GM23338 (cell line): Measurements from ENCODE around the gene KCNJ11. TPM values are rescaled to one million over a fixed set of nuclear protein-coding genes. Genes with fewer than 3 reads are reported as not detected.

ENCODE experiments used
- ATAC-seq: fragments of 200-7000 bp; cut with Tn5 transposase; 3 replicates; pipeline ENCODE4 v1.9.1; 2020
- DNase-seq: peaks from one replicate; pipeline ENCODE4 v3.0.0-alpha.2; 2015; ENCODE audit warnings: low spot score
- H2AFZ ChIP-seq: fragments of 200-600 bp; sonication (generic); 2 replicates; pipeline ENCODE4 v1.8.0; 2016; ENCODE audit warnings: antibody characterized with exemption, mild to moderate bottlenecking, moderate library complexity
- H3F3A ChIP-seq: fragments of 200-600 bp; sonication (generic); replicated peaks from 2 replicates; pipeline ENCODE4 v1.8.0; 2017; ENCODE audit warnings: antibody characterized with exemption, mixed run types, low read depth
- H3K27ac ChIP-seq: fragments of 200-600 bp; sonication (generic); 2 replicates; pipeline ENCODE4 v1.6.1; 2016; ENCODE audit warnings: low read depth
- H3K27me3 ChIP-seq: fragments of 200-600 bp; sonication (generic); 2 replicates; pipeline ENCODE4 v1.8.0; 2016; ENCODE audit warnings: mild to moderate bottlenecking, mixed run types, moderate library complexity; ENCODE audit not compliant: insufficient read depth
- H3K36me3 ChIP-seq: fragments of 200-600 bp; sonication (generic); 2 replicates; pipeline ENCODE4 v1.8.0; 2016; ENCODE audit warnings: mild to moderate bottlenecking; ENCODE audit not compliant: insufficient read depth
- H3K4me1 ChIP-seq: fragments of 200-600 bp; sonication (generic); 2 replicates; pipeline ENCODE4 v1.8.0; 2016; ENCODE audit warnings: mild to moderate bottlenecking, moderate library complexity; ENCODE audit not compliant: insufficient read depth
- H3K4me2 ChIP-seq: fragments of 200-600 bp; sonication (generic); 2 replicates; pipeline ENCODE4 v1.7.1; 2017; ENCODE audit warnings: mixed run types
- H3K4me3 ChIP-seq: fragments of 200-600 bp; sonication (generic); 2 replicates; pipeline ENCODE4 v1.6.1; 2016; ENCODE audit warnings: mixed run types
- H3K79me2 ChIP-seq: fragments of 200-600 bp; sonication (generic); replicated peaks from 2 replicates; pipeline ENCODE4 v1.8.0; 2017; ENCODE audit warnings: mild to moderate bottlenecking; ENCODE audit not compliant: insufficient read depth
- H3K9me2 ChIP-seq: fragments of 200-600 bp; sonication (generic); 2 replicates; pipeline ENCODE4 v1.8.0; 2017; ENCODE audit not compliant: insufficient read depth
- H4K20me1 ChIP-seq: fragments of 200-600 bp; sonication (generic); replicated peaks from 2 replicates; pipeline ENCODE4 v1.8.0; 2017; ENCODE audit warnings: mild to moderate bottlenecking; ENCODE audit not compliant: insufficient read depth
- H3K27ac Mint-ChIP-seq: 2 replicates; pipeline ENCODE4 v1.8.0; 2020; ENCODE audit warnings: inconsistent platforms, mild to moderate bottlenecking, moderate library complexity, mixed read lengths
- H3K27me3 Mint-ChIP-seq: 3 replicates; pipeline ENCODE4 v1.8.0; 2022; ENCODE audit warnings: low read depth, mild to moderate bottlenecking, moderate library complexity, mixed read lengths, inconsistent platforms; ENCODE audit not compliant: insufficient read depth, poor library complexity
- H3K36me3 Mint-ChIP-seq: 3 replicates; pipeline ENCODE4 v1.8.0; 2021; ENCODE audit warnings: low read depth, mild to moderate bottlenecking, inconsistent platforms, moderate library complexity, mixed read lengths
- H3K4me1 Mint-ChIP-seq: 3 replicates; pipeline ENCODE4 v1.8.0; 2020; ENCODE audit warnings: mild to moderate bottlenecking, inconsistent platforms, mixed read lengths
- H3K4me3 Mint-ChIP-seq: 3 replicates; pipeline ENCODE4 v1.8.0; 2021; ENCODE audit warnings: moderate library complexity, mild to moderate bottlenecking, inconsistent platforms, mixed read lengths
- H3K9me3 Mint-ChIP-seq: 3 replicates; pipeline ENCODE4 v1.8.0; 2020; ENCODE audit warnings: moderate library complexity, mild to moderate bottlenecking, inconsistent platforms, mixed read lengths
- CREB1 ChIP-seq: fragments of 250-450 bp; sonication (Bioruptor Pico); IDR thresholded peaks from 2 replicates; pipeline ENCODE4 v1.5.0; 2020; ENCODE audit warnings: low read depth, mild to moderate bottlenecking, moderate library complexity
- ETS1 ChIP-seq: IDR thresholded peaks from 2 replicates; pipeline ENCODE4 v1.6.1; 2016; ENCODE audit warnings: antibody characterized with exemption
- EZH2 ChIP-seq: fragments of 200-600 bp; sonication (generic); IDR thresholded peaks from one replicate; pipeline ENCODE4 v1.8.0; 2017; ENCODE audit warnings: antibody characterized with exemption, mild to moderate bottlenecking, low read depth; ENCODE audit not compliant: unreplicated experiment
- EZH2phosphoT487 ChIP-seq: fragments of 200-600 bp; sonication (generic); IDR thresholded peaks from one replicate; pipeline ENCODE4 v1.8.1; 2018; ENCODE audit warnings: antibody characterized with exemption; ENCODE audit not compliant: unreplicated experiment
- JUNB ChIP-seq: IDR thresholded peaks from one replicate; pipeline ENCODE4 v1.6.1; 2016; ENCODE audit warnings: antibody characterized with exemption; ENCODE audit not compliant: unreplicated experiment
- NANOG ChIP-seq: IDR thresholded peaks from 2 replicates; pipeline ENCODE4 v1.6.1; 2016; ENCODE audit warnings: antibody characterized with exemption, borderline replicate concordance
- POLR2AphosphoS5 ChIP-seq: IDR thresholded peaks from 2 replicates; pipeline ENCODE4 v1.6.1; 2016; ENCODE audit warnings: antibody characterized with exemption, low read depth
- STAT1 ChIP-seq: IDR thresholded peaks from one replicate; pipeline ENCODE4 v1.6.1; 2016; ENCODE audit warnings: antibody characterized with exemption; ENCODE audit not compliant: unreplicated experiment
- ZNF114 ChIP-seq: fragments of 250-450 bp; sonication (Bioruptor Pico); IDR thresholded peaks from 2 replicates; pipeline ENCODE4 v1.5.0; 2020; ENCODE audit warnings: mild to moderate bottlenecking, moderate library complexity
- ZNF331 ChIP-seq: fragments of 250-450 bp; sonication (Bioruptor Pico); IDR thresholded peaks from 2 replicates; pipeline ENCODE4 v1.5.0; 2020; ENCODE audit warnings: low read depth, mild to moderate bottlenecking, moderate library complexity
- ZNF462 ChIP-seq: fragments of 250-450 bp; sonication (Bioruptor Pico); IDR thresholded peaks from 2 replicates; pipeline ENCODE4 v1.5.0; 2020; ENCODE audit warnings: mild to moderate bottlenecking, moderate library complexity
- polyA plus RNA-seq: library from polyadenylated mRNA; unstranded; fragments of >200 nt; fragmentation: Nextera tagmentation; extraction: Ambion mirVana; gene quantifications from 2 replicates; pipeline ENCODE4 v1.2.1, GENCODE V29; 2016
- total RNA-seq: library from RNA; depleted of rRNA; stranded (reverse); fragments of >200 nt; shearing (Covaris generic); gene quantifications from 2 replicates; pipeline ENCODE4 v1.2.3, GENCODE V29; 2014
- TF ChIP-seq, protein P1 (sequence below), 2 experiments: fragments of 200-600 bp in 1 of 2; sonication (generic) in 1 of 2; conservative IDR thresholded peaks; 2 replicates each; pipeline versions ENCODE4 v1.5.1 to v1.6.1; 2016 to 2017; ENCODE audit warnings: antibody characterized with exemption in 2 of 2, low read depth in 2 of 2, mild to moderate bottlenecking in 2 of 2, moderate library complexity in 1 of 2
- TF ChIP-seq, protein P2 (sequence below): IDR thresholded peaks from one replicate; pipeline ENCODE4 v1.6.1; 2018; ENCODE audit warnings: antibody characterized with exemption; ENCODE audit not compliant: unreplicated experiment

KCNJ11 gene
- total and polyA plus RNA-seq, 2 experiments from 2014 or later: 0.89 to 7.9 TPM

DNA sequence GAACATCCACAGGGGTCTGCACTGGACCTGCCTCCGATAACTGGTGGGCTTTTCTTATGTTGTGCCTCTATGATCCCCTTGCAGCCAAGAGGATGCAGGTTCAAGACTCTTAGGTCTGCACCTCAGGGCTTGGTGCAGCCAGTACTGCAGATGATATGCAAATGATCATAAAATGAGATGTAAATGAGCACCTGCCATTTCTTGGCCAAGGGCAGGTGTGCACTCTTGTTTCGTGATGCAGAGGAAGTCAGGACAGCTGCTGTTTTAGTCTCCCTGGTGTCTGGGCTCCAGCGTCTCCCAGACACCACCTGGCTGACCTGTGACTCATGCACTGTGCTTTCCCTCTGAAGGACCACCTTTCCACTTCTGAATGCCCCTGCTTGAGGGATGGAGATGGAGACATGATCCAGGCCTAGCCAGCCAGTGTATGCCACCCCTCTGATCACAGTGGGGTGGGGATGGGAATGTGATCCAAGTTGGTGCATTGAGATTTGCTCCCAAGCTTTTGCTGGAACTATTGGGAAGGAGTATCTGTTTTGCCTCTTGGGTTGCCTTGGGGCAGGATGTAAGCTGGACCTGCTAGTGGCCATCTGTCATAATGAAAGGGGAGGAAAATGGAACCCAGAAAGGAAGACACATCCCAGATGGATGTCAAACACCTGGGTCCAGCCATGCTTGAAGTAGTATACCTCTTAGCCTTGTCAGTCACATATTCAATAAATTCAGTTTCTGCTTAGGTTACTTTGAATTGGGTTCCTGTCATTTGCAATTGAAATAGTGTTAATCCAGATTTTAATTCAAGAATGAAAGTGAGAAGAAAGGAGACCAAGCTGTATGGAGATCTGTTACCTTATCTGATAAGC lies 3.3 kb upstream of the KCNJ11 start:
- H3K4me1 ChIP-seq: peaks cover 7% of the 10 kb centered on the region; the same call in 1 of the 2 replicates
- no peaks in the 10 kb centered on the region for H3K9me3 Mint-ChIP-seq
- H3K27ac ChIP-seq: no peak overlapping the region
- no peak overlapping the region for H3K4me3 ChIP-seq
- TF ChIP-seq NANOG (no peak), JUNB (no peak), STAT1 (no peak), ZNF114 (CRISPR knock-in tag) (no peak), CREB1 (CRISPR knock-in tag) (no peak), ZNF462 (no peak), EZH2phosphoT487 (no peak), ZNF331 (CRISPR knock-in tag) (no peak), EZH2 (no peak), ETS1 (no peak), POLR2AphosphoS5 (no peak)
- TF ChIP-seq, protein P1, sequence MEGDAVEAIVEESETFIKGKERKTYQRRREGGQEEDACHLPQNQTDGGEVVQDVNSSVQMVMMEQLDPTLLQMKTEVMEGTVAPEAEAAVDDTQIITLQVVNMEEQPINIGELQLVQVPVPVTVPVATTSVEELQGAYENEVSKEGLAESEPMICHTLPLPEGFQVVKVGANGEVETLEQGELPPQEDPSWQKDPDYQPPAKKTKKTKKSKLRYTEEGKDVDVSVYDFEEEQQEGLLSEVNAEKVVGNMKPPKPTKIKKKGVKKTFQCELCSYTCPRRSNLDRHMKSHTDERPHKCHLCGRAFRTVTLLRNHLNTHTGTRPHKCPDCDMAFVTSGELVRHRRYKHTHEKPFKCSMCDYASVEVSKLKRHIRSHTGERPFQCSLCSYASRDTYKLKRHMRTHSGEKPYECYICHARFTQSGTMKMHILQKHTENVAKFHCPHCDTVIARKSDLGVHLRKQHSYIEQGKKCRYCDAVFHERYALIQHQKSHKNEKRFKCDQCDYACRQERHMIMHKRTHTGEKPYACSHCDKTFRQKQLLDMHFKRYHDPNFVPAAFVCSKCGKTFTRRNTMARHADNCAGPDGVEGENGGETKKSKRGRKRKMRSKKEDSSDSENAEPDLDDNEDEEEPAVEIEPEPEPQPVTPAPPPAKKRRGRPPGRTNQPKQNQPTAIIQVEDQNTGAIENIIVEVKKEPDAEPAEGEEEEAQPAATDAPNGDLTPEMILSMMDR (conservative IDR thresholded peaks at IDR 0.05; ENCODE audit: low read depth in 2 of 2): no peak
- TF ChIP-seq, protein P2, sequence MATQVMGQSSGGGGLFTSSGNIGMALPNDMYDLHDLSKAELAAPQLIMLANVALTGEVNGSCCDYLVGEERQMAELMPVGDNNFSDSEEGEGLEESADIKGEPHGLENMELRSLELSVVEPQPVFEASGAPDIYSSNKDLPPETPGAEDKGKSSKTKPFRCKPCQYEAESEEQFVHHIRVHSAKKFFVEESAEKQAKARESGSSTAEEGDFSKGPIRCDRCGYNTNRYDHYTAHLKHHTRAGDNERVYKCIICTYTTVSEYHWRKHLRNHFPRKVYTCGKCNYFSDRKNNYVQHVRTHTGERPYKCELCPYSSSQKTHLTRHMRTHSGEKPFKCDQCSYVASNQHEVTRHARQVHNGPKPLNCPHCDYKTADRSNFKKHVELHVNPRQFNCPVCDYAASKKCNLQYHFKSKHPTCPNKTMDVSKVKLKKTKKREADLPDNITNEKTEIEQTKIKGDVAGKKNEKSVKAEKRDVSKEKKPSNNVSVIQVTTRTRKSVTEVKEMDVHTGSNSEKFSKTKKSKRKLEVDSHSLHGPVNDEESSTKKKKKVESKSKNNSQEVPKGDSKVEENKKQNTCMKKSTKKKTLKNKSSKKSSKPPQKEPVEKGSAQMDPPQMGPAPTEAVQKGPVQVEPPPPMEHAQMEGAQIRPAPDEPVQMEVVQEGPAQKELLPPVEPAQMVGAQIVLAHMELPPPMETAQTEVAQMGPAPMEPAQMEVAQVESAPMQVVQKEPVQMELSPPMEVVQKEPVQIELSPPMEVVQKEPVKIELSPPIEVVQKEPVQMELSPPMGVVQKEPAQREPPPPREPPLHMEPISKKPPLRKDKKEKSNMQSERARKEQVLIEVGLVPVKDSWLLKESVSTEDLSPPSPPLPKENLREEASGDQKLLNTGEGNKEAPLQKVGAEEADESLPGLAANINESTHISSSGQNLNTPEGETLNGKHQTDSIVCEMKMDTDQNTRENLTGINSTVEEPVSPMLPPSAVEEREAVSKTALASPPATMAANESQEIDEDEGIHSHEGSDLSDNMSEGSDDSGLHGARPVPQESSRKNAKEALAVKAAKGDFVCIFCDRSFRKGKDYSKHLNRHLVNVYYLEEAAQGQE: no peak
- 0 out of 2 replicates have a peak, but pooled peaks cover 3% of the 10 kb centered on the region for H3K9me2 ChIP-seq
- H3K36me3 Mint-ChIP-seq: peaks cover 9% of the 10 kb centered on the region; the same call in 2 of the 3 replicates
- no peaks in the 10 kb centered on the region for H3K27me3 ChIP-seq
- no peaks in the 10 kb centered on the region for H3K36me3 ChIP-seq
- H4K20me1 ChIP-seq: no peaks in the 10 kb centered on the region
- DNase-seq: no peak
- H3K4me1 Mint-ChIP-seq: peaks cover 8% of the 10 kb centered on the region; the same call in 2 of the 3 replicates
- no peak overlapping the region for H3K4me2 ChIP-seq
- H2AFZ ChIP-seq: no peak overlapping the region
- H3K27me3 Mint-ChIP-seq: peaks cover 16% of the 10 kb centered on the region
- H3F3A ChIP-seq: no peaks in the 10 kb centered on the region
- no peak for ATAC-seq
- H3K27ac Mint-ChIP-seq: no peak overlapping the region
- H3K4me3 Mint-ChIP-seq: no peak overlapping the region; the same call in 2 of the 3 replicates
- no peaks in the 10 kb centered on the region for H3K79me2 ChIP-seq
